HT1080 (cell line): Measurements from ENCODE around the gene EBNA1BP2. TPM values are rescaled to one million over a fixed set of nuclear protein-coding genes. Genes with fewer than 3 reads are reported as not detected.
"Not testable (repeated sequence)": the region's sequence is repeated elsewhere in the genome, so short reads cannot be mapped to it uniquely, and the experiment has no call there.

Experiments used
- DNase-seq: peaks from one replicate; pipeline ENCODE4 v3.0.0-alpha.2; 2015; ENCODE audit warnings: low read depth
- total RNA-seq: library from RNA; depleted of rRNA; stranded (reverse); fragments of >200 nt; shearing (Covaris generic); gene quantifications from 2 replicates; pipeline ENCODE4 v1.2.3, GENCODE V29; 2014

The EBNA1BP2 gene
- total RNA-seq, 1 experiment from 2014 or later: 400 TPM

GRCh38 chr1:43172527-43172972, 460 bp upstream of the EBNA1BP2 start:
- peak; percentile 46 for DNase-seq

- DNase-seq: no peak
These were observed 696 bp downstream of the EBNA1BP2 start for GRCh38 chr1:43171312-43171875.

- DNase-seq: no peak
These were observed 6.3 kb downstream of the EBNA1BP2 start for GRCh38 chr1:43165765-43166164.

- DNase-seq: no peak
These were observed 6.9 kb downstream of the EBNA1BP2 start for GRCh38 chr1:43165162-43165561.

GRCh38 chr1:43156026-43156425, 16.1 kb downstream of the EBNA1BP2 start:
- peak; percentile 56 for DNase-seq

GRCh38 chr1:43153443-43153842, 18.6 kb downstream of the EBNA1BP2 start:
- no peak for DNase-seq

- DNase-seq: peak; percentile 20
These were observed 19.2 kb downstream of the EBNA1BP2 start for GRCh38 chr1:43152866-43153265.

- DNase-seq: no peak
These were observed 22.2 kb downstream of the EBNA1BP2 start for GRCh38 chr1:43149889-43150288.

GRCh38 chr1:43147625-43148327, 24.3 kb downstream of the EBNA1BP2 start:
- DNase-seq: peak; percentile 47

- DNase-seq: peak; percentile 92
These were observed 27.9 kb downstream of the EBNA1BP2 start for GRCh38 chr1:43144237-43144636.

- DNase-seq: peak; percentile 21
These were observed 28.6 kb downstream of the EBNA1BP2 start for GRCh38 chr1:43143441-43143888.

- DNase-seq: no peak
These were observed 31.5 kb downstream of the EBNA1BP2 start for GRCh38 chr1:43140583-43140982.

- no peak for DNase-seq
These were observed 32.1 kb downstream of the EBNA1BP2 start for GRCh38 chr1:43140010-43140409.

- DNase-seq: not testable (repeated sequence)
These were observed 32.8 kb downstream of the EBNA1BP2 start for GRCh38 chr1:43139295-43139694.

- no peak for DNase-seq
These were observed 34.5 kb downstream of the EBNA1BP2 start for GRCh38 chr1:43137445-43138052.

- peak; percentile 16 for DNase-seq
These were observed 36.0 kb downstream of the EBNA1BP2 start for GRCh38 chr1:43135857-43136781.

GRCh38 chr1:43134640-43135039, 37.5 kb downstream of the EBNA1BP2 start:
- DNase-seq: no peak

- no peak for DNase-seq
These were observed 38.0 kb downstream of the EBNA1BP2 start for GRCh38 chr1:43134068-43134467.

GRCh38 chr1:43129426-43129825, 42.7 kb downstream of the EBNA1BP2 start:
- no peak for DNase-seq

- DNase-seq: no peak
These were observed 43.3 kb downstream of the EBNA1BP2 start for GRCh38 chr1:43128816-43129215.

- DNase-seq: no peak
These were observed 49.1 kb downstream of the EBNA1BP2 start for GRCh38 chr1:43123031-43123430.
